Measurements from ENCODE around the gene FRMD4A.

GRCh38 chr10:13788320-13788600 lies 542.5 kb downstream of the FRMD4A start:
- TF ChIP-seq POLR2A (IDR thresholded peaks at IDR 0.05), result no peak
- no peak for TF ChIP-seq CTCF (IDR thresholded peaks at IDR 0.05 in 4 of 5, conservative IDR thresholded peaks at IDR 0.05 in 1 of 5)
